ENCODE results near the gene WWOX.

Gene WWOX

DNA sequence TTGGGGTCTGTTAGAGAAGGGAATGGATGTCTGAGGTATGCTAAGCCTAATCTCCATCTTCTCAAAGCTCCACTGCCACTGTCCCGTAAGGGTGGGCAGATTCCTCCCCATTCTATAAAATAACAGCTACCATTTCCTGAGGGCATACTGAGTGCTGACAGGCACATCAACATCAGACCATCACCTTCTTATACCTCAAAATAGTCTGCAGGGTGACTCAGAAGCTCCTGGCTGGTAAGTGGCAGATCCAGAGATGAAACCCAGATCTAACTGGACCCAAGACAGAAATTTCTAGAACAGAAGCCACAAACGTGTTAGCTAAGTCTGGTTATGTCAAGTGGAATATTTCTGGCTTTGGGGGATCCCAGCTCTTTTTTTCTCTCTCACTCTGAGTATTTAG is 548.0 kb downstream of the WWOX start:
- Histone ChIP-seq H3K9me2 (replicated peaks; ENCODE audit: insufficient read depth, low read length) (no peaks in the 10 kb centered on the region), H3K4me3 (ENCODE audit: low read length) (no peak overlapping the region), H3K4me1 (ENCODE audit: low read length) (no peaks in the 10 kb centered on the region), H3K4me2 (ENCODE audit: low read depth, low read length) (no peak overlapping the region), H3K27me3 (replicated peaks; ENCODE audit: insufficient read depth, low read length) (no peaks in the 10 kb centered on the region), H2AFZ (ENCODE audit: low read length) (no peak overlapping the region), H3F3A (ENCODE audit: insufficient read depth, low read length) (no peaks in the 10 kb centered on the region), H3K9me3 (replicated peaks; ENCODE audit: insufficient read depth, low read length) (no peaks in the 10 kb centered on the region), H4K20me1 (ENCODE audit: insufficient read depth, low read length) (no peaks in the 10 kb centered on the region), H3K79me2 (ENCODE audit: low read length) (no peaks in the 10 kb centered on the region), H3K9ac (ENCODE audit: low read length) (no peak overlapping the region), H3K27ac (ENCODE audit: low read length) (no peak overlapping the region), H3K36me3 (replicated peaks; ENCODE audit: insufficient read depth, low read length) (no peaks in the 10 kb centered on the region)
- DNase-seq: no peak
- TF ChIP-seq EZH2phosphoT487 (IDR thresholded peaks at IDR 0.05; ENCODE audit: low read length): no peak
- TF ChIP-seq EZH2 (optimal IDR thresholded peaks at IDR 0.05; ENCODE audit: low read depth, low read length): no peak
- TF ChIP-seq CTCF (IDR thresholded peaks at IDR 0.05; ENCODE audit: low read length): no peak

DNA sequence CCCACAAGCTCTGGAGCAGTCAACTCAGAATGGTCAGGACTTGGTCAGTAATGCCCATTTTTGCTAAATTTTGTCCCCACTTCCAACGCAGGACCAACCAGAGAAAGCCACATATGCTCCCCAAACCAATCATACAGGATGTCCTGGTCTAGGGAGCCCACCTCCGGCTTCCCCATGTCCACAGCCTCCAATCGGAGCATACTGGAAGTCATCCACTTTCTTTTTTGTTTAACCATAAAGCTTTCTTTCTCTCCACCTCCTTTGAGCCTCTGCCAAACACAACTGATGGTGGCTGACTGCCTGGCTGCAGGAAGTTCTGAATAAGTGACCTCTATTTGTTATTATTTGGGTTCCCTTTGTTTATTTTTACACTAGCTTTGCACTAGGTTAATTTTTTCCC is 549.1 kb downstream of the WWOX start:
- H2AFZ ChIP-seq (ENCODE audit: low read length): no peak overlapping the region
- H3K9me2 ChIP-seq (replicated peaks; ENCODE audit: insufficient read depth, low read length): no peaks in the 10 kb centered on the region
- no peaks in the 10 kb centered on the region for H3K27me3 ChIP-seq (replicated peaks; ENCODE audit: insufficient read depth, low read length)
- no peaks in the 10 kb centered on the region for H3K9me3 ChIP-seq (replicated peaks; ENCODE audit: insufficient read depth, low read length)
- H3K36me3 ChIP-seq (replicated peaks; ENCODE audit: insufficient read depth, low read length): no peaks in the 10 kb centered on the region
- H3K4me1 ChIP-seq (ENCODE audit: low read length): no peaks in the 10 kb centered on the region
- H3K9ac ChIP-seq (ENCODE audit: low read length): no peak overlapping the region
- no peak overlapping the region for H3K4me2 ChIP-seq (ENCODE audit: low read depth, low read length)
- no peak for DNase-seq
- H3F3A ChIP-seq (ENCODE audit: insufficient read depth, low read length): no peaks in the 10 kb centered on the region
- H3K4me3 ChIP-seq (ENCODE audit: low read length): no peak overlapping the region
- no peak for TF ChIP-seq CTCF (IDR thresholded peaks at IDR 0.05; ENCODE audit: low read length)
- TF ChIP-seq EZH2phosphoT487 (IDR thresholded peaks at IDR 0.05; ENCODE audit: low read length): no peak
- TF ChIP-seq EZH2 (optimal IDR thresholded peaks at IDR 0.05; ENCODE audit: low read depth, low read length): no peak
- H3K79me2 ChIP-seq (ENCODE audit: low read length): no peaks in the 10 kb centered on the region
- no peaks in the 10 kb centered on the region for H4K20me1 ChIP-seq (ENCODE audit: insufficient read depth, low read length)
- no peak overlapping the region for H3K27ac ChIP-seq (ENCODE audit: low read length)

DNA sequence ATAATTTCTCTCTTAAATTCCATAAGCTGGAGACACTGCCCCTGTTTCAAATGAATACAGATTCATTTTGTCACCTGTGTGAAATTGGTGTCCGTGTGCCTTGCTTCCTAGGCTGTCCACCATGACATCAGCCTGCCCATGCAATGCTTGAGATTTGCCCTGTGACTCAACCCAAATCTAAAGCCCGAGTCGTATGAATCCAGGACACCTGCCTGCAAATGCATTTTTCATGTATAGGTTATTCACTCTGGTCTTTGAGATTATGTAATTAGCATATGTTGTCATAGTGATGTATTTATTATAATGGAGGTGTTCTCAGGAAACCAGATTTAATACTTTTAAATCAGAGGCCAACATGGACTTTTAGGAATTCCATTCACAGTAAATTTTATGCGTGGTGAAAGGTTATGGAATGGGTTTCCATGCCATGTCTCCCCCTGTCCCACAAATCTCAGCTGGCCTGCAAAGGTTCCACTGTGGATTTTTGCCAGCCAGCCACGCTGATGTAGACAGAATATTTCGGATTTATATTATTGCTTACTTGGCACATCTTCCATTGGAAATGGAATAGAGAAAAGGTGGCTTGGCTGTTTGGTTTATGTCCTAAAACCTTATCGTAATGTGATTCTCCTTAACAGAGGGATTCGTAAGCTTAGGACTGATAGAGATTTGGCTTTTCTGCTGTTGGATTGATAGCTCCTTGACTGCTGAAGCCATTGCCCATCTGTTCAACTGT is 551.1 kb downstream of the WWOX start:
- H3K4me3 ChIP-seq (ENCODE audit: low read length): no peak overlapping the region
- H3K79me2 ChIP-seq (ENCODE audit: low read length): no peaks in the 10 kb centered on the region
- H3K4me1 ChIP-seq (ENCODE audit: low read length): no peaks in the 10 kb centered on the region
- no peaks in the 10 kb centered on the region for H3K27me3 ChIP-seq (replicated peaks; ENCODE audit: insufficient read depth, low read length)
- no peak overlapping the region for H3K4me2 ChIP-seq (ENCODE audit: low read depth, low read length)
- no peak overlapping the region for H3K9ac ChIP-seq (ENCODE audit: low read length)
- TF ChIP-seq CTCF (IDR thresholded peaks at IDR 0.05; ENCODE audit: low read length) (no peak), EZH2 (optimal IDR thresholded peaks at IDR 0.05; ENCODE audit: low read depth, low read length) (no peak), EZH2phosphoT487 (IDR thresholded peaks at IDR 0.05; ENCODE audit: low read length) (no peak)
- H3K9me3 ChIP-seq (replicated peaks; ENCODE audit: insufficient read depth, low read length): no peaks in the 10 kb centered on the region
- H2AFZ ChIP-seq (ENCODE audit: low read length): no peak overlapping the region
- no peaks in the 10 kb centered on the region for H3K36me3 ChIP-seq (replicated peaks; ENCODE audit: insufficient read depth, low read length)
- H3F3A ChIP-seq (ENCODE audit: insufficient read depth, low read length): no peaks in the 10 kb centered on the region
- no peak for DNase-seq
- H4K20me1 ChIP-seq (ENCODE audit: insufficient read depth, low read length): no peaks in the 10 kb centered on the region
- H3K27ac ChIP-seq (ENCODE audit: low read length): no peak overlapping the region
- H3K9me2 ChIP-seq (replicated peaks; ENCODE audit: insufficient read depth, low read length): no peaks in the 10 kb centered on the region

Data from MM.1S (cell line).